K562 (cell line): ENCODE measurements around the gene TUBA1B. TPM values are rescaled to one million over a fixed set of nuclear protein-coding genes. Genes with fewer than 3 reads are reported as not detected.

Source experiments
- ATAC-seq: fragments of 200-7000 bp; cut with Tn5 transposase; 3 replicates; pipeline ENCODE4 v1.9.1; 2020; ENCODE audit warnings: moderate library complexity
- BruUV-seq: library from RNA; stranded (reverse); fragments of 400-500 nt; replicated peaks from 2 replicates; lab custom pipeline; 2021; lab: Mats Ljungman, UMichigan
- CTCF ChIA-PET: fragments of 300-600 bp; formaldehyde crosslinking; extraction: SDS; loops from one replicate; lab custom pipeline; 2021; ENCODE audit warnings: low intra/inter-chr PET ratio; lab: Yijun Ruan, JAX
- POLR2A ChIA-PET: fragments of 300-600, 350-650 bp; sonication (Branson Sonifier 250); formaldehyde crosslinking; extraction: SDS; loops from one replicate; lab custom pipeline; 2021; ENCODE audit warnings: antibody characterized with exemption, inconsistent platforms; lab: Yijun Ruan, JAX
- DNase-seq, 4 experiments: peaks; one replicate each; pipeline versions ENCODE4 v3.0.0 to v3.0.0-alpha.2; 2011 to 2018; ENCODE audit warnings: low spot score in 3 of 4, mixed read lengths in 3 of 4; ENCODE audit errors: extremely low read depth in 1 of 4
- FAIRE-seq: peaks from 2 replicates; lab custom pipeline; 2011; peaks lifted over from hg19 to GRCh38; lab: Jason Lieb, UNC
- H2AFZ ChIP-seq: 2 replicates; pipeline ENCODE4 v1.6.0; 2011; ENCODE audit warnings: low read depth, low read length, control low read depth, inconsistent platforms
- H3K27ac ChIP-seq: fragments of 200-600 bp; 3 replicates; pipeline ENCODE4 v1.8.0; 2011; ENCODE audit warnings: low read depth, mild to moderate bottlenecking, control low read depth, inconsistent platforms, low read length, moderate library complexity, mixed read lengths; ENCODE audit errors: extremely low read depth
- H3K27me3 ChIP-seq, 2 experiments: fragments of 300-600 bp in 1 of 2; 2 replicates in 1 of 2; 3 replicates in 1 of 2; pipeline versions ENCODE4 v1.6.0 to v1.8.0; 2011; ENCODE audit warnings: inconsistent platforms in 2 of 2, low read length in 2 of 2, mild to moderate bottlenecking in 1 of 2, mixed read lengths in 1 of 2, moderate library complexity in 1 of 2; ENCODE audit not compliant: control insufficient read depth in 2 of 2, insufficient read depth in 2 of 2
- H3K36me3 ChIP-seq: fragments of 300-600 bp; 3 replicates; pipeline ENCODE4 v1.8.0; 2011; ENCODE audit warnings: mild to moderate bottlenecking, low read length, inconsistent platforms; ENCODE audit not compliant: control insufficient read depth, insufficient read depth
- H3K4me1 ChIP-seq, 2 experiments: fragments of 200-600 bp in 1 of 2; replicated peaks in 1 of 2; 2 replicates in 1 of 2; 3 replicates in 1 of 2; pipeline versions ENCODE4 v1.5.1 to v1.8.0; 2011; ENCODE audit warnings: inconsistent platforms in 2 of 2, low read length in 2 of 2, mild to moderate bottlenecking in 1 of 2, mixed read lengths in 1 of 2, moderate library complexity in 1 of 2; ENCODE audit not compliant: control insufficient read depth in 2 of 2, insufficient read depth in 2 of 2
- H3K4me2 ChIP-seq: 2 replicates; pipeline ENCODE4 v1.6.1; 2011; ENCODE audit warnings: low read length, control low read depth, inconsistent platforms, mixed read lengths; ENCODE audit not compliant: insufficient read depth
- H3K4me3 ChIP-seq: fragments of 200-600 bp; sonication (generic), shearing (Covaris generic); 2 replicates; pipeline ENCODE4 v1.5.1; 2016; ENCODE audit warnings: control low read depth, inconsistent platforms
- H3K79me2 ChIP-seq: fragments of 200-600 bp; 3 replicates; pipeline ENCODE4 v1.8.0; 2011; ENCODE audit warnings: low read length, inconsistent platforms; ENCODE audit not compliant: control insufficient read depth, insufficient read depth
- H3K9ac ChIP-seq, 2 experiments: 2 replicates each; pipeline versions ENCODE4 v1.6.0 to v1.6.1; 2011; ENCODE audit warnings: low read depth in 2 of 2, low read length in 2 of 2, control low read depth in 1 of 2, inconsistent platforms in 1 of 2, mild to moderate bottlenecking in 1 of 2, mixed read lengths in 1 of 2; ENCODE audit not compliant: insufficient read depth in 1 of 2
- H3K9me1 ChIP-seq: one replicate; pipeline ENCODE4 v1.6.0; 2011; ENCODE audit warnings: inconsistent platforms, mild to moderate bottlenecking, low read length, moderate library complexity; ENCODE audit not compliant: control insufficient read depth, insufficient read depth
- H3K9me3 ChIP-seq: replicated peaks from 2 replicates; pipeline ENCODE4 v1.5.1; 2011; ENCODE audit warnings: low read depth, low read length, inconsistent platforms; ENCODE audit not compliant: control insufficient read depth, insufficient read depth
- H4K20me1 ChIP-seq: replicated peaks from 2 replicates; pipeline ENCODE4 v1.6.1; 2011; ENCODE audit warnings: low read length, inconsistent platforms, mixed read lengths; ENCODE audit not compliant: control insufficient read depth, insufficient read depth
- BRF1 ChIP-seq: IDR thresholded peaks from 3 replicates; pipeline ENCODE4 v1.6.1; 2011; ENCODE audit warnings: borderline replicate concordance, mild to moderate bottlenecking; ENCODE audit not compliant: insufficient read length; ENCODE audit errors: extremely low read depth
- CEBPB ChIP-seq: fragments of 450-650 bp; IDR thresholded peaks from 2 replicates; pipeline ENCODE4 v1.6.1; 2016; ENCODE audit warnings: missing genetic modification characterization, missing compliant biosample characterization
- CEBPG ChIP-seq, 3 experiments: fragments of 200-800 bp in 1 of 3; sonication (Bioruptor generic) in 1 of 3; sonication (generic) in 1 of 3; formaldehyde crosslinking in 1 of 3; IDR thresholded peaks in 2 of 3; conservative IDR thresholded peaks in 1 of 3; 2 replicates each; pipeline versions ENCODE4 v1.6.1 to v1.8.0; 2016 to 2022; ENCODE audit warnings: missing compliant biosample characterization in 2 of 3, missing genetic modification characterization in 2 of 3, mild to moderate bottlenecking in 1 of 3, missing genetic modification reagents in 1 of 3
- EP300 ChIP-seq: IDR thresholded peaks from 2 replicates; pipeline ENCODE4 v1.6.1; 2012; ENCODE audit warnings: low read length, improper control_type of control experiment
- GABPA ChIP-seq: fragments of 200-800 bp; sonication (Bioruptor generic); conservative IDR thresholded peaks from 2 replicates; pipeline ENCODE4 v1.6.1; 2016; ENCODE audit warnings: low read depth, missing genetic modification characterization, missing compliant biosample characterization
- ILF3 ChIP-seq: fragments of 450-650 bp; IDR thresholded peaks from 2 replicates; pipeline ENCODE4 v1.6.1; 2018; ENCODE audit warnings: antibody characterized with exemption, mild to moderate bottlenecking, moderate library complexity, borderline replicate concordance
- WGBS: fragments of 100-300 bp; shearing (Covaris generic); methylation state at CpG from one replicate; pipeline ENCODE4 v1.1.6; 2016; ENCODE audit warnings: low coverage, mixed read lengths; ENCODE audit not compliant: insufficient coverage; ENCODE audit errors: missing lambda C conversion rate; 5-methylcytosine and 5-hydroxymethylcytosine counted together
- in situ Hi-C: fragments of 300-500 bp; cut with MboI; formaldehyde crosslinking; loops from 4 replicates; pipeline ENCODE4 v1.15.0; 2018; ENCODE audit warnings: inconsistent platforms, mixed read lengths
- intact Hi-C: fragments of 100-400 bp; cut with micrococcal nuclease; formaldehyde crosslinking; loops from 2 replicates; pipeline ENCODE4 v1.14.2; 2022
- polyA plus RNA-seq, 8 experiments: library from polyadenylated mRNA; depleted of rRNA in 4 of 8; stranded (reverse) in 5 of 8; unstranded in 3 of 8; fragments of >200 nt; fragmentation: Nextera tagmentation in 2 of 8; fragmentation: Illumina TruSeq in 1 of 8; extraction: Ambion mirVana in 2 of 8; extraction: Trizol in 1 of 8; gene quantifications; 2 replicates each; pipeline versions ENCODE4 v1.2.1 to v1.2.3, GENCODE V29; 2011 to 2014; ENCODE audit warnings: inconsistent platforms in 1 of 8, missing spikeins in 1 of 8
- total RNA-seq, 7 experiments: library from RNA; depleted of rRNA in 6 of 7; stranded (reverse); fragments of >200 nt in 6 of 7; fragmentation: Illumina TruSeq in 2 of 7; extraction: Trizol in 2 of 7; gene quantifications; 2 replicates each; pipeline versions ENCODE4 v1.2.1 to v1.2.3, GENCODE V29; 2011 to 2021; ENCODE audit warnings: low replicate concordance in 1 of 7

The TUBA1B gene
- total and polyA plus RNA-seq, 9 of the 15 experiments (the other 6 are each of a cell fraction or from before 2014, with no cell fraction given) = 2,189 to 4,624 (median 2,628) TPM

GRCh38 chr12:49105504-49106084 is 25.6 kb downstream of the TUBA1B start:
- DNase-seq (no peak), FAIRE-seq (no peak), ATAC-seq (no peak)
- TF ChIP-seq CEBPG (CRISPR knock-in tag; IDR thresholded peaks at IDR 0.05) = peak; percentile 21; the same call in 1 of the 2 replicates
- TF ChIP-seq CEBPG (tag; conservative IDR thresholded peaks at IDR 0.05 in 1 of 2, IDR thresholded peaks at IDR 0.05 in 1 of 2) = no peak
- TF ChIP-seq CEBPB (tag) = peak; percentile 49
- TF ChIP-seq EP300 = no peak
- no peak for TF ChIP-seq BRF1
- TF ChIP-seq GABPA (tag) = no peak
- no peak for TF ChIP-seq ILF3
- in situ Hi-C loops = no loop called here
- ChIA-PET CTCF (no interaction called here), POLR2A (interaction anchor here (0.6 to 10.9 kb wide), 6 partner anchors 9 to 48 kb away, joined by 3 to 112 read pairs (median 8); partner anchors contain the start of genes DHH and TUBA1B)
- Histone ChIP-seq H3K79me2 (peaks cover 40% of the 10 kb centered on the region), H3K4me1 (peaks cover 10 to 21% of the 10 kb centered on the region in 2 experiments; a peak in 4 of 5 replicates), H3K9me1 (peaks cover 4% of the 10 kb centered on the region), H3K27me3 (no peaks in the 10 kb centered on the region), H3K9me3 (no peaks in the 10 kb centered on the region), H3K4me3 (no peak overlapping the region), H3K9ac (no peak overlapping the region), H3K4me2 (no peak overlapping the region), H4K20me1 (no peaks in the 10 kb centered on the region; the same call in 1 of the 2 replicates), H3K36me3 (peaks cover 71% of the 10 kb centered on the region; the same call in 2 of the 3 replicates), H2AFZ (no peak overlapping the region), H3K27ac (no peak overlapping the region)
- no TSS peak for BruUV-seq
- intact Hi-C loops = no loop called here
- WGBS = 81% methylated on average over 9 of the region's 9 CpGs
